ENCODE results near the gene LY9.

The LY9 gene

DNA sequence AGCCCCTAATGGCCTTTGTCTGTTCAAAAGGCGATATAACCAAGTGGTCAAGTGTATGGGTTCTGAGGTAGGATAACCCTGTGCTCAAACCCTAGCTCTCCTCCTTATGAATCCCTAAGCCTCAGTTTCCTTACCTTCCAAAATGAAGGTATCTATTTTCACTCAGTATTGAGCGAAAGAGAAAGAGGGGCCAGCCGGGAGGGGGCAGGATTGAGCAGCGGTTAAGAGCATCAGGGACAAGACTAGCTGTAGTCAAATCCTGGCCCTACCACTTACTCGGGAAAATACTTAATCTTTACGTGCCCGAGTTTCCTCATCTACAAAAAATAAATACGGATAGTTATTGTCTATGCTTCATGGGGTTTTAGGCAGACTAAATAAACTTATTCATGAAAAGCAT, 25.7 kb downstream of the LY9 start:
- Histone ChIP-seq H3K4me3 (ENCODE audit: severe bottlenecking) (no peak overlapping the region), H3K36me3 (ENCODE audit: low read depth) (no peaks in the 10 kb centered on the region), H3K27ac (ENCODE audit: poor library complexity, severe bottlenecking) (no peak overlapping the region), H3K9me3 (ENCODE audit: severe bottlenecking) (no peaks in the 10 kb centered on the region), H3K27me3 (ENCODE audit: insufficient read depth, poor library complexity, severe bottlenecking) (no peaks in the 10 kb centered on the region), H3K4me1 (ENCODE audit: insufficient read depth, poor library complexity, severe bottlenecking) (peaks cover 8% of the 10 kb centered on the region)
- ATAC-seq (ENCODE audit: low read depth) = no peak
- DNase-seq (ENCODE audit: low spot score) = no peak
- TF ChIP-seq, protein P1, sequence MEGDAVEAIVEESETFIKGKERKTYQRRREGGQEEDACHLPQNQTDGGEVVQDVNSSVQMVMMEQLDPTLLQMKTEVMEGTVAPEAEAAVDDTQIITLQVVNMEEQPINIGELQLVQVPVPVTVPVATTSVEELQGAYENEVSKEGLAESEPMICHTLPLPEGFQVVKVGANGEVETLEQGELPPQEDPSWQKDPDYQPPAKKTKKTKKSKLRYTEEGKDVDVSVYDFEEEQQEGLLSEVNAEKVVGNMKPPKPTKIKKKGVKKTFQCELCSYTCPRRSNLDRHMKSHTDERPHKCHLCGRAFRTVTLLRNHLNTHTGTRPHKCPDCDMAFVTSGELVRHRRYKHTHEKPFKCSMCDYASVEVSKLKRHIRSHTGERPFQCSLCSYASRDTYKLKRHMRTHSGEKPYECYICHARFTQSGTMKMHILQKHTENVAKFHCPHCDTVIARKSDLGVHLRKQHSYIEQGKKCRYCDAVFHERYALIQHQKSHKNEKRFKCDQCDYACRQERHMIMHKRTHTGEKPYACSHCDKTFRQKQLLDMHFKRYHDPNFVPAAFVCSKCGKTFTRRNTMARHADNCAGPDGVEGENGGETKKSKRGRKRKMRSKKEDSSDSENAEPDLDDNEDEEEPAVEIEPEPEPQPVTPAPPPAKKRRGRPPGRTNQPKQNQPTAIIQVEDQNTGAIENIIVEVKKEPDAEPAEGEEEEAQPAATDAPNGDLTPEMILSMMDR (IDR thresholded peaks at IDR 0.05; ENCODE audit: poor library complexity, severe bottlenecking) = no peak

DNA sequence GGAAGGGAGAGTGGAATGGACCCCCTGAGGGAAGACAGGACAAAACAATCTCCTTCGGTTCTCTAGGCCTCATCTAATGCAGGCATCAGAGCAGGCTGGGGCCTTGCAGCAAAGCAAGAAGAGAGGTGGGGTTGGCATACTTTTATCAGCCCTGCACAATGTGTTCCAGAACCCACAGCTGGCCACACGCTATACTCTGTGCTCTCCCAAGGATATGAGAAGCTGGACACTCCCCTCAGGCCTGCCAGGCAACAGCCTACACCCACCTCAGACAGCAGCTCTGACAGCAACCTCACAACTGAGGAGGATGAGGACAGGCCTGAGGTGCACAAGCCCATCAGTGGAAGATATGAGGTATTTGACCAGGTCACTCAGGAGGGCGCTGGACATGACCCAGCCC, 27.3 kb downstream of the LY9 start:
- no peak for ATAC-seq (ENCODE audit: low read depth)
- TF ChIP-seq, protein P1 (IDR thresholded peaks at IDR 0.05; ENCODE audit: poor library complexity, severe bottlenecking) = no peak

DNA sequence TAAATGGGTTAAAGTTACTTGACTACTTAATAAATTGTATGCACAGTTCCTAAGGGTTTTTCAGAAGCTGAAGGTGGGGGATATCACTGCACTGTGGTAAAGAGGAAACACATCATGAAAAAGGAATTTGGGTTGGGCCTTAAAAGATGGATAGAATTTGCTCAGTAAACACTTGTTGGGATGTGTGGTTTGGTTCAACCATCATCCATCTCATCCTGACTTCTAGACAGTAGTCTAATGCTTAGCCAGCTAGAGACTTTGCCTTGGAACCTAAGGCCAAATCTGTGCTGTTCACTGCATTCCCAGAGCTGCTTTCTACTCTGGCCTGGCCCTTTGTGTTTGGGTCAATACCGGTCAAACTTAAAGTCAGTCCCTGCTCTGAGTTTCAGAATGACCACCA, 30.6 kb downstream of the LY9 start:
- H3K4me3 ChIP-seq (ENCODE audit: severe bottlenecking) = no peak overlapping the region
- peaks cover 12% of the 10 kb centered on the region for H3K4me1 ChIP-seq (ENCODE audit: insufficient read depth, poor library complexity, severe bottlenecking)
- TF ChIP-seq, protein P1 (IDR thresholded peaks at IDR 0.05; ENCODE audit: poor library complexity, severe bottlenecking) = no peak
- ATAC-seq (ENCODE audit: low read depth) (peak; percentile 66), DNase-seq (ENCODE audit: low spot score) (no peak)
- H3K9me3 ChIP-seq (ENCODE audit: severe bottlenecking) = no peaks in the 10 kb centered on the region
- no peak overlapping the region for H3K27ac ChIP-seq (ENCODE audit: poor library complexity, severe bottlenecking)
- no peaks in the 10 kb centered on the region for H3K27me3 ChIP-seq (ENCODE audit: insufficient read depth, poor library complexity, severe bottlenecking)
- H3K36me3 ChIP-seq (ENCODE audit: low read depth) = no peaks in the 10 kb centered on the region

More for the DNA sequence above, 27.3 kb downstream of the LY9 start:
- Histone ChIP-seq H3K27ac (ENCODE audit: poor library complexity, severe bottlenecking) (no peak overlapping the region), H3K36me3 (ENCODE audit: low read depth) (no peaks in the 10 kb centered on the region), H3K4me3 (ENCODE audit: severe bottlenecking) (no peak overlapping the region), H3K9me3 (ENCODE audit: severe bottlenecking) (no peaks in the 10 kb centered on the region), H3K4me1 (ENCODE audit: insufficient read depth, poor library complexity, severe bottlenecking) (peaks cover 12% of the 10 kb centered on the region), H3K27me3 (ENCODE audit: insufficient read depth, poor library complexity, severe bottlenecking) (no peaks in the 10 kb centered on the region)
- DNase-seq (ENCODE audit: low spot score) = no peak

DNA sequence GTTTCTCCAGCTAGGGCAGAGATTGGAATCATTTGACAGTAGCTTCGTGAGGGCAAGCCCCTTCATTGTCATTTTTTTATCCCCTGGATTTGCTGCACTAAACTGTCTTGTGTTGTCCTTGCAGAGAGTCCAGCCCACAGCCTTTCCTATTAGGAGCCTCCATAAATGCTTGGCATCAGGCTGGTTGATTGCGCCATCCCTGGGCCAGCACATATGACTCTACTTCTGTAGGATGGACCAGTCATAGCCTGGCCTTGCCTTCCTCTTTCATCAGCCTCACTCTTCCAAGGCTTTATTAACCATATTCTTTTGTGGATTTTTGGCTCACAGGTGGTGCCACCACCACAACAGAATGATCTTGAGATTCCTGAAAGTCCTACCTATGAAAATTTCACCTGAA, 31.4 kb downstream of the LY9 start:
- no peak for DNase-seq (ENCODE audit: low spot score)
- no peaks in the 10 kb centered on the region for H3K27me3 ChIP-seq (ENCODE audit: insufficient read depth, poor library complexity, severe bottlenecking)

DNA sequence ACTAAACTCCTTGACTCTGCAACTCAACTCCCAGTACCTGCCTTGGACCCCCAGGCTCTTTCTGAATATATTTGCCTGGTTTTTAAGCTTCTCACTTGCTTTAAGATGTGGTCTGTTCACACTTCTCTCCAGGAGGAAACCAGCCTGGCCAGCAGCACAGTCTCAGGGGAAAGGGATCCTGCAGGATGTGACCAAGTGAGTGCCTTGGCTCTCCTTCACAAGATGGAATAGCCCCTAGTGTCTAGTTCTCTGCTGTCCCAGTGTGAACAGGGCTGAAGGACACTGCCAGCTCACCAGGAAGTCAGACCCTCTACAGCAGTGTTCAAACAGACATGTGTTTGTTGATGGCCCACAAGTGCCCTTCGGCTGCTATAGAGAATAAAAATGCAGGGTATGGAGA, 33.8 kb downstream of the LY9 start:
- DNase-seq (ENCODE audit: low spot score) (no peak), ATAC-seq (ENCODE audit: low read depth) (no peak)
- no peak overlapping the region for H3K27ac ChIP-seq (ENCODE audit: poor library complexity, severe bottlenecking)
- H3K36me3 ChIP-seq (ENCODE audit: low read depth) = no peaks in the 10 kb centered on the region
- peaks cover 12% of the 10 kb centered on the region for H3K4me1 ChIP-seq (ENCODE audit: insufficient read depth, poor library complexity, severe bottlenecking)
- no peaks in the 10 kb centered on the region for H3K9me3 ChIP-seq (ENCODE audit: severe bottlenecking)
- no peak overlapping the region for H3K4me3 ChIP-seq (ENCODE audit: severe bottlenecking)
- no peaks in the 10 kb centered on the region for H3K27me3 ChIP-seq (ENCODE audit: insufficient read depth, poor library complexity, severe bottlenecking)
- TF ChIP-seq, protein P1 (IDR thresholded peaks at IDR 0.05; ENCODE audit: poor library complexity, severe bottlenecking) = no peak

More for the DNA sequence above, 31.4 kb downstream of the LY9 start:
- no peak overlapping the region for H3K27ac ChIP-seq (ENCODE audit: poor library complexity, severe bottlenecking)
- TF ChIP-seq, protein P1 (IDR thresholded peaks at IDR 0.05; ENCODE audit: poor library complexity, severe bottlenecking) = no peak
- no peaks in the 10 kb centered on the region for H3K36me3 ChIP-seq (ENCODE audit: low read depth)
- no peaks in the 10 kb centered on the region for H3K9me3 ChIP-seq (ENCODE audit: severe bottlenecking)
- H3K4me3 ChIP-seq (ENCODE audit: severe bottlenecking) = no peak overlapping the region
- peaks cover 12% of the 10 kb centered on the region for H3K4me1 ChIP-seq (ENCODE audit: insufficient read depth, poor library complexity, severe bottlenecking)
- ATAC-seq (ENCODE audit: low read depth) = no peak
